Keratinocyte (primary cell): Measurements from ENCODE around the gene NCKAP5. TPM values are rescaled to one million over a fixed set of nuclear protein-coding genes. Genes with fewer than 3 reads are reported as not detected.

Experiments
- DNase-seq: peaks from one replicate; pipeline ENCODE4 v3.0.0-alpha.2; 2011; ENCODE audit warnings: low read depth, missing footprints, low spot score
- FAIRE-seq: peaks from 2 replicates; lab custom pipeline; 2011; peaks lifted over from hg19 to GRCh38; lab: Jason Lieb, UNC
- H2AFZ ChIP-seq: 2 replicates; pipeline ENCODE4 v1.6.0; 2012; ENCODE audit warnings: low read length, control low read depth, inconsistent platforms; ENCODE audit not compliant: control insufficient read depth
- H3K27ac ChIP-seq: 2 replicates; pipeline ENCODE4 v1.5.1; 2011; ENCODE audit warnings: low read length; ENCODE audit not compliant: control insufficient read depth, insufficient read depth
- H3K27me3 ChIP-seq: 3 replicates; pipeline ENCODE4 v1.6.0; 2011; ENCODE audit warnings: low read length; ENCODE audit not compliant: control insufficient read depth, insufficient read depth; ENCODE audit errors: extremely low read depth
- H3K36me3 ChIP-seq, 2 experiments: 2 replicates in 1 of 2; 3 replicates in 1 of 2; pipeline ENCODE4 v1.5.1; 2011; ENCODE audit warnings: low read length in 2 of 2, mild to moderate bottlenecking in 1 of 2; ENCODE audit not compliant: control insufficient read depth in 2 of 2, insufficient read depth in 2 of 2; ENCODE audit errors: extremely low read depth in 1 of 2
- H3K4me1 ChIP-seq: 3 replicates; pipeline ENCODE4 v1.5.1; 2011; ENCODE audit warnings: low read length; ENCODE audit not compliant: control insufficient read depth, insufficient read depth; ENCODE audit errors: extremely low read depth
- H3K4me2 ChIP-seq: 3 replicates; pipeline ENCODE4 v1.6.0; 2011; ENCODE audit warnings: low read depth, low read length; ENCODE audit not compliant: control insufficient read depth, insufficient read depth; ENCODE audit errors: extremely low read depth
- H3K4me3 ChIP-seq, 3 experiments: fragments of 200-600 bp in 1 of 3; sonication (generic) in 1 of 3; 2 replicates in 2 of 3; 3 replicates in 1 of 3; pipeline ENCODE4 v1.5.1; 2011 to 2016; ENCODE audit warnings: low read length in 3 of 3, mild to moderate bottlenecking in 3 of 3, control low read depth in 2 of 3, inconsistent platforms in 1 of 3, low read depth in 1 of 3, mixed read lengths in 1 of 3, mixed run types in 1 of 3, moderate library complexity in 1 of 3; ENCODE audit not compliant: control insufficient read depth in 2 of 3, insufficient read depth in 2 of 3; ENCODE audit errors: extremely low read depth in 1 of 3
- H3K79me2 ChIP-seq: 2 replicates; pipeline ENCODE4 v1.6.0; 2012; ENCODE audit warnings: low read length; ENCODE audit not compliant: control insufficient read depth, insufficient read depth
- H3K9ac ChIP-seq: 3 replicates; pipeline ENCODE4 v1.6.0; 2011; ENCODE audit warnings: low read length; ENCODE audit not compliant: control insufficient read depth, insufficient read depth; ENCODE audit errors: extremely low read depth
- H3K9me1 ChIP-seq: 3 replicates; pipeline ENCODE4 v1.6.0; 2011; ENCODE audit warnings: low read length; ENCODE audit not compliant: control insufficient read depth, insufficient read depth; ENCODE audit errors: extremely low read depth
- H3K9me3 ChIP-seq: 2 replicates; pipeline ENCODE4 v1.5.1; 2012; ENCODE audit warnings: low read depth, low read length; ENCODE audit not compliant: control insufficient read depth
- H4K20me1 ChIP-seq: 3 replicates; pipeline ENCODE4 v1.6.0; 2011; ENCODE audit warnings: low read length; ENCODE audit not compliant: control insufficient read depth, insufficient read depth; ENCODE audit errors: extremely low read depth
- CTCF ChIP-seq, 3 experiments: IDR thresholded peaks in 1 of 3; conservative IDR thresholded peaks in 1 of 3; optimal IDR thresholded peaks in 1 of 3; 2 replicates in 2 of 3; 3 replicates in 1 of 3; pipeline versions ENCODE3 to v1.5.1; 2011; ENCODE audit warnings: low read length in 3 of 3, mild to moderate bottlenecking in 3 of 3, moderate library complexity in 2 of 3, control low read depth in 1 of 3, inconsistent platforms in 1 of 3; ENCODE audit not compliant: insufficient read depth in 2 of 3; ENCODE audit errors: extremely low read depth in 1 of 3
- EZH2 ChIP-seq: IDR thresholded peaks from one replicate; pipeline ENCODE4 v1.6.1; 2012; ENCODE audit warnings: inconsistent platforms, mild to moderate bottlenecking, low read length, moderate library complexity
- dilution Hi-C: fragments of 300-500 bp; cut with MboI; formaldehyde crosslinking; loops from one replicate; pipeline ENCODE4 v1.7.0; 2020; ENCODE audit warnings: low sequenced_read_pairs; ENCODE audit not compliant: extremely low pct_ligation_motif_present
- polyA plus RNA-seq, 5 experiments: library from polyadenylated mRNA; depleted of rRNA in 3 of 5; stranded (reverse) in 3 of 5; stranded (forward) in 1 of 5; unstranded in 1 of 5; fragments of >200 nt; gene quantifications; 1 replicate in 1 of 5; 2 replicates in 3 of 5; 3 replicates in 1 of 5; pipeline versions ENCODE4 v1.2.1 to v1.2.3, GENCODE V29; 2011 to 2012; ENCODE audit warnings: missing spikeins in 2 of 5, low read depth in 1 of 5, low replicate concordance in 1 of 5

Gene NCKAP5
- polyA plus RNA-seq, 1 donor (not counting 4 experiments of a cell fraction or from before 2014, with no cell fraction given) = 3.6 TPM

GRCh38 chr2:133523406-133523805 lies 44.9 kb downstream of the NCKAP5 start:
- no peak overlapping the region for H3K27ac ChIP-seq
- no peaks in the 10 kb centered on the region for H3K27me3 ChIP-seq
- H3K36me3 ChIP-seq = peaks cover 0 to 2% of the 10 kb centered on the region in 2 experiments
- no peak overlapping the region for H3K9ac ChIP-seq
- H3K4me3 ChIP-seq = no peak overlapping the region
- no peaks in the 10 kb centered on the region for H3K9me3 ChIP-seq
- no peaks in the 10 kb centered on the region for H3K4me1 ChIP-seq
- H3K9me1 ChIP-seq = no peaks in the 10 kb centered on the region
- H2AFZ ChIP-seq = no peak overlapping the region
- no peaks in the 10 kb centered on the region for H3K79me2 ChIP-seq
- FAIRE-seq (no peak), DNase-seq (no peak)
- H4K20me1 ChIP-seq = no peaks in the 10 kb centered on the region
- TF ChIP-seq CTCF (optimal IDR thresholded peaks at IDR 0.05 in 1 of 3, IDR thresholded peaks at IDR 0.05 in 1 of 3, conservative IDR thresholded peaks at IDR 0.05 in 1 of 3; ENCODE audit: extremely low read depth in 1 of 3, insufficient read depth in 2 of 3, low read length in 3 of 3) (no peak), EZH2 (no peak)
- H3K4me2 ChIP-seq = no peak overlapping the region
- dilution Hi-C loops = no loop called here

- H3K27me3 ChIP-seq = no peaks in the 10 kb centered on the region
- dilution Hi-C loops = no loop called here
Measured at GRCh38 chr2:133522204-133522603, 46.1 kb downstream of the NCKAP5 start.

More at GRCh38 chr2:133522204-133522603, 46.1 kb downstream of the NCKAP5 start:
- no peaks in the 10 kb centered on the region for H3K79me2 ChIP-seq
- no peaks in the 10 kb centered on the region for H3K9me3 ChIP-seq
- TF ChIP-seq CTCF (optimal IDR thresholded peaks at IDR 0.05 in 1 of 3, IDR thresholded peaks at IDR 0.05 in 1 of 3, conservative IDR thresholded peaks at IDR 0.05 in 1 of 3; ENCODE audit: extremely low read depth in 1 of 3, insufficient read depth in 2 of 3, low read length in 3 of 3) = no peak
- no peak for TF ChIP-seq EZH2
- H2AFZ ChIP-seq = no peak overlapping the region
- DNase-seq = no peak
- H3K9ac ChIP-seq = no peak overlapping the region
- no peak overlapping the region for H3K4me2 ChIP-seq
- no peaks in the 10 kb centered on the region for H3K9me1 ChIP-seq
- H3K36me3 ChIP-seq = peaks cover 0 to 2% of the 10 kb centered on the region in 2 experiments
- H3K27ac ChIP-seq = no peak overlapping the region
- no peaks in the 10 kb centered on the region for H4K20me1 ChIP-seq
- no peak overlapping the region for H3K4me3 ChIP-seq
- no peaks in the 10 kb centered on the region for H3K4me1 ChIP-seq
- no peak for FAIRE-seq
